Omental fat pad (tissue), 4 donors: ENCODE results near the gene PNPT1. TPM values are rescaled to one million over a fixed set of nuclear protein-coding genes. Genes with fewer than 3 reads are reported as not detected.
A peak's percentile ranks its signal among the peaks of the same experiment; 100 is the strongest.

Source experiments
- ATAC-seq: fragments of 150-250 bp; one replicate; pipeline ENCODE4 v1.9.1; 2016; ENCODE audit warnings: mild to moderate bottlenecking, moderate library complexity; ENCODE audit not compliant: low FRiP score
- DNase-seq: peaks from one replicate; pipeline ENCODE4 v3.0.0-alpha.2; 2019; ENCODE audit warnings: low spot score
- CTCF ChIP-seq, 3 donors: fragments of 450-650 bp; IDR thresholded peaks; one replicate each; pipeline ENCODE4 v1.5.1; 2016 to 2017; ENCODE audit warnings: antibody characterized with exemption in 3 of 3, mild to moderate bottlenecking in 3 of 3, moderate library complexity in 2 of 3
- total RNA-seq, 4 donors: library from RNA; depleted of rRNA; stranded (reverse); fragments of >200 nt; gene quantifications; one replicate each; pipeline ENCODE4 v1.1.0, GENCODE V29; 2016

Gene PNPT1
- total RNA-seq, 4 donors from 2014 or later: 11.8 to 34.2 (median 17.0) TPM

GRCh38 chr2:55595536-55595935 is 98.1 kb downstream of the PNPT1 start:
- DNase-seq (no peak), ATAC-seq (no peak)
- no peak for TF ChIP-seq CTCF (IDR thresholded peaks at IDR 0.05)

DNA sequence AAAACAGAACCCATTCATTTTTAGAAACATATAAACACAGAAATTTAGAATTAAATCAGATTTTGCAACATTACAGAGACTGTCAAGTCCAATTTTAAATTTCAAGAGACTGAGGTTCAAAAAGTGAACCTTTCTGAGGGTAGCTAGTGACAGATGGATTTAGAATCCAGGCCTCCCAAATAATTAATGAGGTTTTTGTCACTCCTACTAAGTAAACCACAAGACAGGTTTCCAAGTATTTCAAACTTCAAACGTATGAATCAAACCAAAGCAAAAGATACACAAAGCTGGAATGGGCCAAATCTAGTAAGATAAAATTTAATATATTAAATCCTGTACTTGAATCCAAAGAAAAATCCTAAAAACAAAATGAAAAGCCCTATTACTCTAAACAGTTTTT is 101.5 kb downstream of the PNPT1 start:
- TF ChIP-seq CTCF (IDR thresholded peaks at IDR 0.05): no peak
- ATAC-seq (peak; percentile 52), DNase-seq (no peak)

- peak; percentile 92 for ATAC-seq
- no peak for TF ChIP-seq CTCF (IDR thresholded peaks at IDR 0.05)
- no peak for DNase-seq
Observed at GRCh38 chr2:55590810-55591440, 102.7 kb downstream of the PNPT1 start.

DNA sequence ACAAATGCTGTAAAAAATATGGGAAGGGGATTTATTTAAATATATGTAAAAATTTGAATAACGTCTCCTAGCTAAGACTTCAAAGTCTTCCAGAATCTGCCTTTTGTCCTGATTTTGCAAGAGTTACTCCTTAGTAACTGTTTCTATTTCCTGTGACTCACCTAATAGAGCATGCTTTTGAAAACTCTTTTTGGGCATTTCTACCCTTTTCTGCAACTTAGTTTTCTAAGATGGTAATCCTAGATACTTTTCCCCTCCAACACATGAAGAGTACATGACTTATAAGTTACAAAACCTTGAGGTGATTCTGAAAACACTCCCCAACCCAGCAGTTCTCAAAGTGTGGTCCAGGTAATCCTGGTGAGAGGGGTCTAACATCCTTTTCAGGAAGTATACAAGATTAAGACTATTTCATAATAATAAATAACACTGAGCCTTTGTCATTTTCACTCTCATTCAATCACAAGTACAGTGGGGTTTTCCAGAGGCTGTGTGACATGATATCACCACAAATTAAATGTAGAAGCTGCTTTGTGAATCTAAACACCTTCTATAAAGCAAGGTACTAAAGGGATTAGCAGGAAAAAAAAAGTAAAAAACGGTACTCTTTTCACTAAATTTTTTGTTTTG is 108.1 kb downstream of the PNPT1 start:
- DNase-seq (no peak), ATAC-seq (peak; percentile 80)
- no peak for TF ChIP-seq CTCF (IDR thresholded peaks at IDR 0.05)

Other genes with a start within 250 kb of the PNPT1 start
- 10 to 100 TPM; 13.8 to 18.6 (median 17.4) TPM for gene CFAP36, start 174.1 kb downstream of the PNPT1 start, total RNA-seq
- gene PPP4R3B, start 76.2 kb downstream of the PNPT1 start, total RNA-seq: 10 to 100 TPM; 51.3 to 97.6 (median 61.1) TPM
- 1,000 to 10,000 TPM in 1 of 4 donors, 100 to 1,000 TPM in 3; 225 to 1,590 (median 659) TPM for gene EFEMP1, start 229.9 kb upstream of the PNPT1 start, total RNA-seq